GM08714 (cell line): ENCODE results near the gene ZNF787.

Experiments used
- H3K4me3 ChIP-seq: fragments of 200-500 bp; sonication (Bioruptor generic); 2 replicates; pipeline ENCODE4 v1.5.1; 2014; ENCODE audit warnings: mild to moderate bottlenecking, low read length, inconsistent platforms
- ZNF274 ChIP-seq: IDR thresholded peaks from 2 replicates; pipeline ENCODE4 v1.6.1; 2012; ENCODE audit warnings: mild to moderate bottlenecking, low read depth, low read length

The ZNF787 gene

DNA sequence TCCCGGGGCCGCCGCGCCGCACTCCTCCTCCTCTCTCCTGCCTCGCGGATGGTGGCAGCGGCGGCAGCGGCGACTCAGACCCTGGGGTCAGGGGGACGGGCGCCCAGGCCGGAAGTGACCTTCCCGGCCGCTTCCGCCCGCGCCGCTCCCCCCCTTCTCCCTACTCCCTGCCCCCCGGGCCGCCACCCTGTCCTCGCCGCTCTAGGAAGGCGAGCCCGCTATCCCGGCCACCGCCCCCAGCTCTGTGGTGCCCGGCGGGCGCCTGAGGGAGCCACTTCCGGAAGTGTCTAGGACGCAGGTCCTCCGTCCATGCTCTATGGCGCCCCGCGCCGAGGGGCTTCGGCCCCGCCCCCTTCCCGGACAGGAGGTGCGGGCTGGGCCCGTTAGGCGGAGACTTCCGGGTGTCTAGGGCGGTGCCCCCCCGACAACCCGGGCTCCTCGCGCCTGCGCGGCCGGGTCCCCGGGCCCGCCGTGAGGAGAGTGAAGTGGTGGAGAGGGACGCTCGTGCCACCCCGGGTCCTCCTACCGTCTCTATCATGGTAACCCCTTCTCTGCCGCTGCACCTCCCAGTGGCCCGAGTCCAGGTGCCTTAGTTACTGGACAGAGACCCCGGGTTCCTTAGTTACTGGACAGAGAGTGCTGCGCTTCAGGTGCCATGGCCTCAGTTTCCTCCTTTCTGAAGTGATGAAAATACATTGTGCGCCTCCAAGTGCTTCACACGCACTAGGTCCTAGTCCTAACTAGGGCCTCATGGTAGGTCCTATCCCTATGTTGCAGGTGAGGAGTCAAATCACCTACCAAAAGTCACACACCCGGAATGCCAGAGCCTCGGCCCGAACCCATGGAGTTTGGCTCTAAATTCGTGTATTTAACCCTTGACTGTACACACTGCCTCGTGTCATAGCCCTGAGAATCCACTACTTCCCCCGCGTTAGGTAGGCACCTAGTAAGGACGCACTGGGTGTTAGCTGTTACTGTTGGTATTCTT lies at the start of gene ZNF787:
Gene ZNF787 (minus strand): TSS at position 116 of the 988 bp plus-strand sequence. CDS start 18,078 bp downstream, outside the sequence.
- TF ChIP-seq ZNF274: no peak

DNA sequence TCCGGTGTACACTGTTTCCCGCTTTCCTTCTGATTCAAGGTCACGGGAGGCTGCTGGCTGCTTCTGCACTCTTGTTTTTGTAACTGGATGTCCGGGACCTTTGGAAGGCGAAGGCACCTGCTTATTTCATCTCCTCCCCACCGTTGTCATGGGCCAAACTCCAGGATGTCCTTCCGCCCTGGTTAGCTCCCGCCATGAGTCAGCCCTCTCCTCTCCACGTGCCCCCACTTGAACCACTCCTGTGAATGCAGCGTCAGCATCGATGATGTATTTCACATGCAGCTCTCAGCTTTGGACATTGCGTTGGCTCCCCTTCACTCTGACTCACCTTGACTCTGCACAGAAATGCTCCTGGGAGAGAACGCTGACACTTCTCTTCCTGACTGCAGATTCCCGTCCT lies 49.2 kb upstream of the ZNF787 start:
- no peak overlapping the region for H3K4me3 ChIP-seq
- TF ChIP-seq ZNF274: no peak

More for the DNA sequence above, at the start of gene ZNF787:
- H3K4me3 ChIP-seq: peak within 1 kb of the TSS; percentile 72

DNA sequence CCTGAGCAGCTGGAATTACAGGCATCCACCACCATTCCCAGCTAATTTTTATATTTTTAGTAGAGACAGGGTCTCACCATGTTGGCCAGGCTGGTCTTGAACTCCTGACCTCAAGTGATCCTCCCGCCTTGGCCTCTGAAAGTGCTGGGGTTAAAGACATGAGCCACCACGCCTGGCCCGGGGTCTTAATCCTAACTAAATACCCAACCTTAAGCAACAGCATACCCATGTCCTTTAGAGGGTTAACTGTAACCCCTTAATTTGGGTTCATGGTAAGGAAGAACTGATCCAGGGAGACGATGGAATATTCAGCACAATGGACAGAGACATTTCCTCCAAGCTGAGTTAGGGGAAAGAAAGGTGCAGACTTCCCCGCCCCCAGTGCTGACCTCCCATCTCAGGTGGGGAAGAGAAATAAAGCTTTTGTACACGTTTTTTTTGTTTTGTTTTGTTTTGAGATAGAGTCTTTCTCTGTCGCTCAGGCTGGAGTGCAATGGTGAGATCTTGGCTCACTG lies 46.0 kb upstream of the ZNF787 start:
- TF ChIP-seq ZNF274: no peak

DNA sequence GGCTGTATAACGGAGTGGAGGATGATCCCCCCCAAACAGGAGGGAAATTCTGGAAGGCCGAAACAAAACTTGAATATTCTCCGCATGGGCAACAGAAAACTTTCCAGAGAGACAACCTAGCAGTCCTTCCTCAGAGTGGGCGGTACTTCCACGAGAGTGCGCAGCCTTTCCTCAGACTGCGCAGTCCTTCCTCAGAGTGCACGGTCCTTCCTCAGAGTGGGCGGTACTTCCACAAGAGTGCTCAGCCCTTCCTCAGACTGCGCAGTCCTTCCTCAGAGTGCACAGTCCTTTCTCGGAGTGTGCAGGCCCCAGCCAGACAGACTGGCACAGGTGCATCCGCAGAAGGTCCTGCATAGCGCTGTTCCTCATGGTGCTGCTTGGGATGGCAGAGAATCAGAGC lies 42.0 kb upstream of the ZNF787 start:
- H3K4me3 ChIP-seq: no peak overlapping the region

More for the DNA sequence above, 46.0 kb upstream of the ZNF787 start:
- H3K4me3 ChIP-seq: no peak overlapping the region

DNA sequence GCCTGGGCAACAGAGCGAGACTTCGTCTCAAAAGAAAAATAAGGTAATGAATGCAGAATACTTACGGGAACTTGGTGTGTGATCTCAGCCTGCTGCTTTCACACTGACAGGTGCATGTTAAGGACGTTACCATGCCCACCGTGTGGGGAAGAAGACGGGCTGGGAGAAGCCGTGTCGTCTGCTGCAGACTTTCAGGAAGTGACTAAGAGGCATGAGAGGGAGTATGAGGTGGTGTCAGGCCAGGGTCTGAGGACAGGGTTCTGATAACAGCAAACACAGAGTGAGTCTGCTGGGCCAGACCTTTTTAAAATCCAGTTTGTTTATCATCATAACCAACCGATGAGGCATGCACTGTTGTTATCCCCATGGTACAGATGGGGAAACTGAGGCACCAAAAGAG lies 41.2 kb upstream of the ZNF787 start:
- no peak for TF ChIP-seq ZNF274
- no peak overlapping the region for H3K4me3 ChIP-seq

More for the DNA sequence above, 42.0 kb upstream of the ZNF787 start:
- TF ChIP-seq ZNF274: no peak

DNA sequence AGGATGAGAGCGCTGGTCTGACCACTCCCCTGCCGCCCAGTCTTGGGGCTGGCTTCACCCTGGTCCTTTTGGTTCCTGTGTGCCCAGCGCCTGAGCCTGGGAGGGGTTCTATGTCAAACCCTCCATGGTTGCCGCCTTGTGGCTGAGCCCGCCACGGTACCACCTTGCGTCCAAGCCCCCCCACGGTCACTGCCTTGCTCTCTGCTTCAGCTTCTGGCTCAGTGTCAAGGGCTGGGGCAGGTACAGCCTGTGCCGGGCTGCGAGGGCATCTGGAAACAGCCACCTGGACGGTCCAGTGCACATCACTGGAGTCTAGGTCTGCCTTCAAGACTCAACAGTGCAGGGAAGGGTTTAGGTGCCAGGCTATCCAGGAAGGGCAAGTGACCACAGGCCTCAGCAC lies 40.4 kb upstream of the ZNF787 start:
- no peak overlapping the region for H3K4me3 ChIP-seq
- no peak for TF ChIP-seq ZNF274

DNA sequence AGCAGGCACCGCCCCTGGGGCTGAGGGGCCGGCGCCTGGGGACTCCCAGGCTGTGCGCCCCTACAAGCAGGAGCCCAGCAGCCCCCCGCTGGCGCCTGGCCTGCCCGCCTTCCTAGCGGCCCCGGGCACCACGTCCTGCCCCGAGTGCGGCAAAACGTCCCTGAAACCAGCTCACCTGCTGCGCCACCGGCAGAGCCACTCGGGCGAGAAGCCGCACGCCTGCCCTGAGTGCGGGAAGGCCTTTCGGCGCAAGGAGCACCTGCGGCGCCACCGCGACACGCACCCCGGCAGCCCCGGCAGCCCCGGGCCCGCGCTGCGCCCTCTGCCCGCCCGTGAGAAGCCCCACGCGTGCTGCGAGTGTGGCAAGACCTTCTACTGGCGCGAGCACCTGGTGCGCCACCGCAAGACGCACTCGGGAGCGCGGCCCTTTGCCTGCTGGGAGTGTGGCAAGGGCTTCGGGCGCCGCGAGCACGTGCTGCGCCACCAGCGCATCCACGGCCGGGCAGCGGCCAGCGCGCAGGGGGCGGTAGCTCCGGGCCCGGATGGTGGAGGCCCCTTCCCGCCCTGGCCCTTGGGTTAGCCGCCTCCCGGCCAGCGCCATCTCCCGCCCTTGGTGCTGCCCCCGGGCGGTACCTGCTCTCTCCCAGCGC lies 38.7 kb upstream of the ZNF787 start:
- TF ChIP-seq ZNF274: no peak
- H3K4me3 ChIP-seq: no peak overlapping the region

DNA sequence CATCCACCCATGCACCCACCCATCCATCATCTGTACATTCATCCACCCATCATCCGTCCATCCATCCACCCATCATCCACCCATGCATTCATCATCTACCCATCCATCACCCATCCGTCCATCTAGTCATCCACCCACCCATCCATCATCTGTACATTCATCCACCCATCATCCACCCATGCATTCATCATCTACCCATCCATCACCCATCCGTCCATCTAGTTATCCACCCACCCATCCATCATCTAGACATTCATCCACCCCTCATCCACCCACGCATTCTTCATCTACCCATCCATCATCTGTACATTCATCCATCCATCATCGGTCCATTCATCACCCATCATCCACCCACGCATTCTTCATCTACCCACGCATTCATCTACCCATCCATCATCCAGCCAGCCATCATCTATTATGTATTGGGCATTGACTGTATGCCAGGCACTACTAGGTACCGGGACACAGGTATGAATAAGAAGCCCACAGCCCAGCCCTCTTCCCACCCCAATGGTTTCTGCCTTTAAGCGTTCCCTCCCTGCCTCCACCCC lies 38.0 kb upstream of the ZNF787 start:
- TF ChIP-seq ZNF274: no peak
- no peak overlapping the region for H3K4me3 ChIP-seq

DNA sequence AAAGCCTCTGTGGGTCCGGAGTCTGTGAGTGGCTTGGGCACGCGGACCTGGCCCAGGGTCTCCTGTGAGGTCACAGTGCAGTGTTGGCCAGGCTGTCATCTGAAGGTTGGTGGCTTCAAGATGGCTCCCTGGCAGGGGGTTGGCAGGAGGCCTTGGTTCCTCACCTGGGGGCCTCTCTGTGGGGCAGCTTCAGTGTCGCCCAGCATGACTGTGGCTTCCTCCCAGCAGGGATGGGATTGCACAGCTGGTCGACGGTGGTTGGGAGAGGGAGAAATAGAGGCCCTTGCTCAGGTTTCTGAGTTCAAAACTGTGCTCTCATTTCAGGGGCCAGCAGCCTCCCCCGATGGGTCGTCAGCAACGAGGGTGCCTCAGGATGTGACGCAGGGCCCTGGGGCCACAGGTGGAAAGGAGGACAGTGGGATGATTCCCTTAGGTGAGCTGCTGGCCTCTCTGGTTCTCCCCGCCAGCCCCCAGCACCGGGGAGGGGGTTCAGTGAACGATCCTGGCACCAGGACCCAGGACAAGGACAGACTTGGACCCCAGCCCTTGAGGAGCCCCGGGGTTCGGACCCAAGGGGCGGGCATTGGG lies 37.2 kb upstream of the ZNF787 start:
- no peak for TF ChIP-seq ZNF274
- H3K4me3 ChIP-seq: no peak overlapping the region

DNA sequence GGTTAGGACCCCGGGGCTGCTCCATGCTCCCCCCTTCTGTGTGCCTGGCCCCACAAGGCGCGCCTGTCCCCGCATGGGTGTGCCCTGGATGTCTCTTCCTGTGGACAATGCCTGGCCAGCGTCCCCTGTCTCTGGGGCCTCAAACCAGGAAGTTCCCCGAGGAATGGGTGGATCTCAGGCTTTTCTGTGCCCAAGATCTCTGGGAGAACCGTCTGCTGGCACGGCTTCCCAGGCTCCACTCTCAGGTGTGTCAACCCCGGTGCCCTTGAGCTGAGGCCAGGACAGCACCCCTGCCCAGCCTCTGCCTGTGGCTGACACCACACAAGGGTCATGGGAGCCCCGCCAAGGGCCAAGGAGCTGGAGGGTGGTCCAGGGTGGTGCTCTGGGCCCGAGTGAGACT lies 35.7 kb upstream of the ZNF787 start:
- H3K4me3 ChIP-seq: no peak overlapping the region
- no peak for TF ChIP-seq ZNF274

DNA sequence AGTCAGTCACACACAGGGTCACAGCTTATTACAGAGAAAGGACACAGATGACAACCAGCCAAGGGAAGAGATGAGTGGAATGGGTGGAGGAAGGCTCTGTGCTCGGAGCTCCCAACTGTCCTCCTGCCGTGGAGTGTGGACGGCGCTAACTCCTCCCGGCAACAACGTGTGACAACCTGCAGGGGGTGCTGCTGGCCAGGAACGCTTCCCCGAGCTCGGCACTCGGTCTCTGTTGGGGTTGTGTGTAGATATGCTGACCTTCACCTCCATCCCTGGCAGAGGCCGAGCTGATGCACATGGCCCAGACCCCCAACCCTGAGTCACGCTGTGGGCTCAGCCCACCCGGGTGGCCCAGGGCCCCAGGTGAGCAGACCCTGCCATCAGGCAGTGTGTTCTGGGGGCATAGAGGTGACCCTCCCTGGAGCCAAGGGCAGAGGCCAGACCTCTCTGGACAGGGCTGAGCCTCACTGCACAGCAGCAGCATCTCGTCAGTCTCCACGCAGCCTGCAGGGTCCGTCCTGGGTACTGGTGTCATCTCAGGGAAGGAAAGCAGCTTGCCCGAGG lies 34.1 kb upstream of the ZNF787 start:
- no peak for TF ChIP-seq ZNF274
- no peak overlapping the region for H3K4me3 ChIP-seq

DNA sequence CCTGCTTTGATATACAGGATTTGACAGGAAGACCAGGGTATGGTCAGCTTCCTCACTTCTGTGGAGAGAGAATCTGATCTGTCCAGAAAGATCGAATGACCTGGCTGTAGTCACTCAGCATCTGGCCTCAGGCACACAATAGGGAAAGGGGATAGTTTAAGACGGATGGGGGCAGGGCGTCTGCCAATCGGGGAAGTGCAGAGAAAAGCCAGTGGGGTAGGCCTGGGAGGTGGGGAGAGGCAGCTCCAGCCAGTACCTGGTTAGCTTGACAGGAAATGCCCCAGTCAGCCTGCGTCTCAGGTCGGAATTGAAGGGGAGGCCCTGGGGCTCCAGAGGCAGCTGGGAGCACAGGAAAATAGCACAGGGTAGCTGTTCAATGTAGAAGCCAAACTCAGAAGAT lies 32.4 kb upstream of the ZNF787 start:
- no peak overlapping the region for H3K4me3 ChIP-seq
- no peak for TF ChIP-seq ZNF274

DNA sequence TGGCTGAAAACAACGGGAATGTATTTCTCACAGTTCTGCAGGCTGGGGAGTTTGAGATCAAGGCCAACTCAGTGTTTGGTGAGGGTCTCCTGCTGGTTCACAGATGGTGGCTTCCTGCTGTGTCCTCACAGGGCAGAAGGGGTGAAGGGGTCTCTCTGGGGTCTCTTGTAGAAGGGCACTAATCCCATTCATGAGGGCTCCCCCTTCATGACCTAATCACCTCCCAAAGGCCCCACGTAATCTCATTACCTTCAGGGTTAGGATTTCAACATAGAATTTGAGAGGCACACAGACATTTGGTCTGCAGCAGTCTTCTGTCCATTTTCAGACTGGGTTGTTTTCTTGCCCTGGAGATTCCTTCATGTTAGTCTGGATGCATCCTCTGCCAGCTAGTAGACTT lies 31.5 kb upstream of the ZNF787 start:
- no peak overlapping the region for H3K4me3 ChIP-seq
- TF ChIP-seq ZNF274: no peak

DNA sequence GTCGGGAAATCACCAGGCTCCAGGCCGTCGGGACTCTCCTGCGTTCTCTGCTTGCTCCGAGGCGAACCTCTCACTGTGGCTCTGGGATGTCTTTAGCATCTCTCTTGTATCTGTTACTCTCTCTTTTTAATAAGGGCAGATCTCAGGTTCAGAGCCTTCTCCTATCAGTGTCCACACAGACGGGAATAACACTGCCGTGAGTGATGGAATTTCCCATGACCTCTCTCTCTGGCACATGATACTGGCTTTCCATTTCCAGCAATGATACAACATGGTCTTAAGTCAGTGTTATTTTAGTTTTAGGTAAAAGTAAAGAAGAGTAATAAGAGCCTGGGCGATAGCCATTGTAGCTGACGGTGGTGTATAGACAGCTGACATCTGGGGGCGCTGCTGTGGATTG lies 29.3 kb upstream of the ZNF787 start:
- no peak for TF ChIP-seq ZNF274
- no peak overlapping the region for H3K4me3 ChIP-seq
